WI38 (cell line): ENCODE measurements around the gene KPNA4.

Experiments used
- H3K4me3 ChIP-seq: 2 replicates; pipeline ENCODE4 v1.5.1; 2011; ENCODE audit warnings: low read depth, mild to moderate bottlenecking, control low read depth, low read length
- TF ChIP-seq, protein P1 (sequence below): IDR thresholded peaks from 2 replicates; pipeline ENCODE4 v1.5.1; 2012; ENCODE audit warnings: low read depth, mild to moderate bottlenecking, control low read depth, low read length

Gene KPNA4

DNA sequence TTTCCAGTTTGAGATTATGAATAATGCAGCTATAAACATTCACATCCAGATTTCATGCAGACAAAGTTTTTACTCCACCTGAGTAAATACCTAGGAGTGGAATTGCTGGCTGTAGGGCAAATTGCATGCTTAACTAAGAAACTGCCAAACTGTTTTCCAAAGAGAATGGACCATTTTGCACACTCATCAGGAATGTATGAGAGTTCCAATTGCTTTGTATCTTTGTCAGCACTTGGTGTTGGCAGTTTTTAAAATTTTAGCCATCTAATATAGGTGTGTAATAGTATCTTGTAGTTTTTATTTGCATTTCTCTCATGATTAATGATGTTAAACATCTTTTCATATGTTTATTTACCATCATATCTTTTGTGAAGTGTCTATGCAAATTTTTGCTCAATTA is 75.2 kb downstream of the KPNA4 start:
- TF ChIP-seq, protein P1, sequence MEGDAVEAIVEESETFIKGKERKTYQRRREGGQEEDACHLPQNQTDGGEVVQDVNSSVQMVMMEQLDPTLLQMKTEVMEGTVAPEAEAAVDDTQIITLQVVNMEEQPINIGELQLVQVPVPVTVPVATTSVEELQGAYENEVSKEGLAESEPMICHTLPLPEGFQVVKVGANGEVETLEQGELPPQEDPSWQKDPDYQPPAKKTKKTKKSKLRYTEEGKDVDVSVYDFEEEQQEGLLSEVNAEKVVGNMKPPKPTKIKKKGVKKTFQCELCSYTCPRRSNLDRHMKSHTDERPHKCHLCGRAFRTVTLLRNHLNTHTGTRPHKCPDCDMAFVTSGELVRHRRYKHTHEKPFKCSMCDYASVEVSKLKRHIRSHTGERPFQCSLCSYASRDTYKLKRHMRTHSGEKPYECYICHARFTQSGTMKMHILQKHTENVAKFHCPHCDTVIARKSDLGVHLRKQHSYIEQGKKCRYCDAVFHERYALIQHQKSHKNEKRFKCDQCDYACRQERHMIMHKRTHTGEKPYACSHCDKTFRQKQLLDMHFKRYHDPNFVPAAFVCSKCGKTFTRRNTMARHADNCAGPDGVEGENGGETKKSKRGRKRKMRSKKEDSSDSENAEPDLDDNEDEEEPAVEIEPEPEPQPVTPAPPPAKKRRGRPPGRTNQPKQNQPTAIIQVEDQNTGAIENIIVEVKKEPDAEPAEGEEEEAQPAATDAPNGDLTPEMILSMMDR, result no peak

DNA sequence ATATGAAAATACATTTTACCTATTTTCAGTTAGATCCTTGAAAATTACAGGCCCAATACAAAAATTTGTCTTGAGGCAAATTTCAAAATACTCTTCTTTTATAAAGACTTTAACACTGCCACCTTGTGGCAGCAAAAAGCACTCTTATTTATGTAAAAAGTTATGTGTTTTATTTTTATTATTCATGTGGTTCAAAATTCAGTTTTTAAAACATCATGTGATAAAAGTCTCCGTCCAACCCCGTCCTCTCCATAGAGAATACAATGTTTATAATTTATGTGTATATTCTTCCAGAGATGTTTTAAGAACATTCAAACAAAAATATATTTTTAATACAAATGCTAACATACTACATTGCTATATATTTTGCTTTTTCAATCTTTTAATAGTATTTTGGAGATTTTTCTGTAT is 78.9 kb downstream of the KPNA4 start:
- TF ChIP-seq, protein P1, result 0 out of 2 replicates have a peak, but pooled peaks have one; percentile 9

More for the DNA sequence above, 75.2 kb downstream of the KPNA4 start:
- H3K4me3 ChIP-seq, result no peak overlapping the region

DNA sequence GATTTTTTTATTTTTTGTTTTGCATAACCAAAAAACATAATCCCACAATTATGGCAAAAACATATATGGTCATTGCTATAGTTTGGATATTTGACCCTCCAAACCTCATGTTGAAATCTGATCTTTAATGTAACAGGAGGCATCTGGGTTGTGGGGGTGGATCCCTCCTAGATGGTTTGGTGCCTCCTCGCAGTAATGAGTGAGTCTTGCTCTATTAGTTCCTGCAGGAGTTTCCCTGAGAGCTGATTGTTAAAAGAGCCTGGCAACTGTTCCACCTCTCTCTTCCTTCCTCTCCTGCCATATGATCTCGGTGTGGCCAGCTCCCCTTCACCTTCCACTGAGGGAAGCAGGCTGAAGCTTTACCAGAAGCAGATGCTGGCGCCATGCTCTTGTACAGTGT is 82.6 kb downstream of the KPNA4 start:
- TF ChIP-seq, protein P1, result no peak
- H3K4me3 ChIP-seq, result no peak overlapping the region

More for the DNA sequence above, 78.9 kb downstream of the KPNA4 start:
- H3K4me3 ChIP-seq, result no peak overlapping the region

DNA sequence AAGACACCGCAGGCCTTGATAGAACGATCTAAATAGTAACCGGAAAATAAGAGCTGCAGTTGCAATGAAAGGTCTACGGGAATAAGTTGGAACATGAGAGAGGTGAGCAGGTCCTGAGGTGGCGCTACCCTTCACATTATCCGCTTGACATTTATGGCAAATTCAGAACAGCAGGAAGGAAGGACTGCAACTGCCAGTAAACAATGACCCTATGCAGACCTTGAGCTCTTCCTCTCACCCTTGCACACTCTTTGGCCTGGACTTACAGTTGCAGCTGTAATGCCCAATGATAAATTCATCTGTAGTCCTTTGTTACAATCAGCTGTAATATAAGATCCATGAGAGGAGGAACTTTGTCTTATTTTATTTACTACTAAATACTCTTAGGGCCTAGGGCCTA is 83.5 kb downstream of the KPNA4 start:
- H3K4me3 ChIP-seq, result no peak overlapping the region
- TF ChIP-seq, protein P1, result no peak

DNA sequence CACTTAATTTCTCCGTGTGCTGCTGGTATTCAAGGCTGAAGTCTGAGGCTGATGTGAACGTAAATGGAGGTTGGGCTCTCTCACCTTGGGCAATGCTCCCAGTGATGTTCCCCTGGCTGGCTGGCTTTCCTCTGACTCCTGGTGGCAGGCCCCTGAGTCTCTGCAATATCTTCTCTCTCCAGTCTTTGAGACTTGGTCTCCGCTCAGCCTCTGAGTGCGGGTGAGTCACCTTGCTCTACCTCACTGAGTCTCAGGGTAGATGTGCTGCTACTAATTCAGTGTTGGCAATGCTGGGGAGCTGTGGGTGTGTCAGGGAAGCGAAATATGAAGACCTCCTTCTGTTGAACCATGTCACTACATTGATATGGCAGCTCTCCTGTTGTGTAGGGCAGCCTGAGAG is 84.4 kb downstream of the KPNA4 start:
- TF ChIP-seq, protein P1, result no peak
- H3K4me3 ChIP-seq, result no peak overlapping the region

DNA sequence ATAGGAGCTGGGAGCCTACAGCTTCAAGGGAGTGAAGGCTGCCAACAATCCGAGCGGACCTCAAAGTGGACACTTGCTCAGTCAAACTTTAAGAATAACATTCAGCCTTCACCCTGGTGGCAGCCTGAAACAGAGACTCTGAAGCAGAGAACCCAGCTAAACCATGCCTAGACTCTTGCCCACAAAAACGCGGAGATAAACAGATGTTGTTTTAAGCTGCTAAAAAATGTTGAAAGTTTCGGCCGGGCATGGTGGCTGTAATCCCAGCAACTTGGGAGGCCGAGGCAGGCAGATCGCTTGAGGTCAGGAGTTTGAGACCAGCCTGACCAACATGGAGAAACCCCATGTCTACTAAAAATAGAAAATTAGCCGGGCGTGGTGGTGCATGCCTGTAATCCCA is 86.0 kb downstream of the KPNA4 start:
- TF ChIP-seq, protein P1, result no peak
- H3K4me3 ChIP-seq, result no peak overlapping the region

DNA sequence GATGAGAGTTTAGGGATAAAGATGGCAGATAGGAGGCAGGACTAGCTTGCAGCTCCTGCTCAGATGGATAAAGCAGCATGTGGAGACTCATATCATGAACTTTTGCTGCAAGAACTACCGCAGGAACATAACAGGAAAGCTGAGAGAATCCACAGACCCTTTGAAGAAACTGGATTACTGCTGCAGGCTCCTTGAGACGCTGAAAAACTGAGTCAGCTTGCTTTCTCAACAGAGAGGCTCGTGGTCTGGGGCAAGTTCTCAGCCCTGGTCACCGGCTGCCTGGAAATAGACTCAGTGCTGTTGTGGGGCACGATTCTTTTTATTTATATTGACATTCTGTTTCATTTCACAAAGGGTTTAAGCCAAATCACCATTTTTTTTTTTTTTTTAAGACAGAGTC is 87.0 kb downstream of the KPNA4 start:
- H3K4me3 ChIP-seq, result no peak overlapping the region
- TF ChIP-seq, protein P1, result no peak
